ENCODE data around the gene SLC36A3.

DNA sequence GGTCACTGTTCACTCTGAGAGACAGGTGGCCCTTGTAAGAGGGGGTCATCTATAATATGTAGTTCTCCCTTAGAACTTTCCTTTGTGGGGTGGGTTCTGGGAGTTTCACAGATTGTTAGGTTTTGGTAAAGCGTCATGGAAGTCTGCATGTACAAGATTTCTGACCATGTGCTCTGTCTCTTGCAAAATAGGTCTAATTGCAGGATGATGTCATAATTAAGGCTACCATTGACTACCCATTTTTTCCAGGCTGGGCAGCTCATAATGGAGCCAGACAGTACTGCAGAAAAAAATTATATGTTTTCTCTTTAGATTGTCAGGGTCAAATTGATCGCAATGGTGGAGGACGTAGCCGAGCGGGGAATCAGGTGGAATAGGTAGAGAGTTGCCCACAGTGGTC is 54.3 kb downstream of the SLC36A3 start:
- TF ChIP-seq, protein P1, sequence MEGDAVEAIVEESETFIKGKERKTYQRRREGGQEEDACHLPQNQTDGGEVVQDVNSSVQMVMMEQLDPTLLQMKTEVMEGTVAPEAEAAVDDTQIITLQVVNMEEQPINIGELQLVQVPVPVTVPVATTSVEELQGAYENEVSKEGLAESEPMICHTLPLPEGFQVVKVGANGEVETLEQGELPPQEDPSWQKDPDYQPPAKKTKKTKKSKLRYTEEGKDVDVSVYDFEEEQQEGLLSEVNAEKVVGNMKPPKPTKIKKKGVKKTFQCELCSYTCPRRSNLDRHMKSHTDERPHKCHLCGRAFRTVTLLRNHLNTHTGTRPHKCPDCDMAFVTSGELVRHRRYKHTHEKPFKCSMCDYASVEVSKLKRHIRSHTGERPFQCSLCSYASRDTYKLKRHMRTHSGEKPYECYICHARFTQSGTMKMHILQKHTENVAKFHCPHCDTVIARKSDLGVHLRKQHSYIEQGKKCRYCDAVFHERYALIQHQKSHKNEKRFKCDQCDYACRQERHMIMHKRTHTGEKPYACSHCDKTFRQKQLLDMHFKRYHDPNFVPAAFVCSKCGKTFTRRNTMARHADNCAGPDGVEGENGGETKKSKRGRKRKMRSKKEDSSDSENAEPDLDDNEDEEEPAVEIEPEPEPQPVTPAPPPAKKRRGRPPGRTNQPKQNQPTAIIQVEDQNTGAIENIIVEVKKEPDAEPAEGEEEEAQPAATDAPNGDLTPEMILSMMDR (conservative IDR thresholded peaks at IDR 0.05; ENCODE audit: low read length), result no peak
- no peak for TF ChIP-seq EZH2phosphoT487 (IDR thresholded peaks at IDR 0.05; ENCODE audit: borderline replicate concordance)
